Fibroblast of villous mesenchyme (primary cell): ENCODE data around the gene MIA3. TPM values are rescaled to one million over a fixed set of nuclear protein-coding genes. Genes with fewer than 3 reads are reported as not detected.

Source experiments
- DNase-seq: peaks from one replicate; pipeline ENCODE4 v3.0.0-alpha.2; 2010; ENCODE audit warnings: low read depth
- H3K4me3 ChIP-seq: 2 replicates; pipeline ENCODE4 v1.5.1; 2011; ENCODE audit warnings: low read depth, mild to moderate bottlenecking, low read length
- CTCF ChIP-seq: IDR thresholded peaks from 2 replicates; pipeline ENCODE4 v1.5.1; 2012; ENCODE audit warnings: low read depth, mild to moderate bottlenecking, low read length; ENCODE audit not compliant: insufficient read depth
- total RNA-seq: library from RNA; depleted of rRNA; stranded (reverse); fragments of >200 nt; gene quantifications from 2 replicates; pipeline ENCODE4 v1.2.3, GENCODE V29; 2012

Gene MIA3
- total RNA-seq, 1 donor = 54.0 TPM

- H3K4me3 ChIP-seq = no peak overlapping the region
- TF ChIP-seq CTCF = no peak
- no peak for DNase-seq
Measured at GRCh38 chr1:222694927-222695326, 77.0 kb downstream of the MIA3 start.

GRCh38 chr1:222696741-222697140, 78.8 kb downstream of the MIA3 start:
- no peak for DNase-seq
- H3K4me3 ChIP-seq = no peak overlapping the region
- TF ChIP-seq CTCF = no peak

GRCh38 chr1:222697203-222697602, 79.3 kb downstream of the MIA3 start:
- no peak overlapping the region for H3K4me3 ChIP-seq
- TF ChIP-seq CTCF = no peak
- DNase-seq = no peak

GRCh38 chr1:222697826-222698225, 79.9 kb downstream of the MIA3 start:
- DNase-seq = peak; percentile 37
- no peak for TF ChIP-seq CTCF
- no peak overlapping the region for H3K4me3 ChIP-seq

GRCh38 chr1:222702210-222702609, 84.3 kb downstream of the MIA3 start:
- no peak for TF ChIP-seq CTCF
- no peak for DNase-seq
- no peak overlapping the region for H3K4me3 ChIP-seq

- H3K4me3 ChIP-seq = no peak overlapping the region
- no peak for DNase-seq
- no peak for TF ChIP-seq CTCF
Measured at GRCh38 chr1:222704260-222704659, 86.4 kb downstream of the MIA3 start.

GRCh38 chr1:222706815-222707214, 88.9 kb downstream of the MIA3 start:
- no peak overlapping the region for H3K4me3 ChIP-seq
- no peak for DNase-seq
- TF ChIP-seq CTCF = no peak
